Panc1 (cell line): ENCODE data around the gene ADSL.

Experiments used
- SIN3A ChIP-seq: IDR thresholded peaks from 2 replicates; pipeline ENCODE4 v1.6.1; 2012; ENCODE audit warnings: low read depth, mild to moderate bottlenecking, low read length, moderate library complexity, borderline replicate concordance; ENCODE audit not compliant: insufficient read depth
- TCF7L2 ChIP-seq: IDR thresholded peaks from 2 replicates; pipeline ENCODE4 v1.6.1; 2011; ENCODE audit warnings: mild to moderate bottlenecking, low read depth, low read length, inconsistent platforms
- TF ChIP-seq, protein P1 (sequence below): fragments of 450-650 bp; IDR thresholded peaks from 2 replicates; pipeline ENCODE4 v1.5.1; 2017; ENCODE audit warnings: mild to moderate bottlenecking

DNA sequence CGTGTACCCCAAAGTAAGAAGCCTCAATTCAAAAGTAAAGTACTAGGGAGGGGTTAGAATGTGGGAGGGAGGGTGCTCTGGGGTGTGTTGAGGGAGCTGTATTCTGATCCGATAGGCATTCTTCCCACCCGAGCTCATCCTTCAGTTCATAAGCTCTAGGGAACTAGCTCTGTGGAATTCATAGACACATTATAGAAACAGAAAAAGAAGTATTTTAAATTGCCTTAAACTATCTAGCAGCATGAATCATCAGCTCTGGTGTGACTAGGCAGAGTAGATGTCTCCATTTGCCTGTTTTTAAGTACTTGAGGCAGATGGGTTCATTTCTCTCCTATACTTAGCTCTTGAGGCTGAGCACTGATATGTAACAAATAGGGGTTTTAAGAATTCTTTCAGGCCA is 16.8 kb downstream of the ADSL start:
- TF ChIP-seq, protein P1, sequence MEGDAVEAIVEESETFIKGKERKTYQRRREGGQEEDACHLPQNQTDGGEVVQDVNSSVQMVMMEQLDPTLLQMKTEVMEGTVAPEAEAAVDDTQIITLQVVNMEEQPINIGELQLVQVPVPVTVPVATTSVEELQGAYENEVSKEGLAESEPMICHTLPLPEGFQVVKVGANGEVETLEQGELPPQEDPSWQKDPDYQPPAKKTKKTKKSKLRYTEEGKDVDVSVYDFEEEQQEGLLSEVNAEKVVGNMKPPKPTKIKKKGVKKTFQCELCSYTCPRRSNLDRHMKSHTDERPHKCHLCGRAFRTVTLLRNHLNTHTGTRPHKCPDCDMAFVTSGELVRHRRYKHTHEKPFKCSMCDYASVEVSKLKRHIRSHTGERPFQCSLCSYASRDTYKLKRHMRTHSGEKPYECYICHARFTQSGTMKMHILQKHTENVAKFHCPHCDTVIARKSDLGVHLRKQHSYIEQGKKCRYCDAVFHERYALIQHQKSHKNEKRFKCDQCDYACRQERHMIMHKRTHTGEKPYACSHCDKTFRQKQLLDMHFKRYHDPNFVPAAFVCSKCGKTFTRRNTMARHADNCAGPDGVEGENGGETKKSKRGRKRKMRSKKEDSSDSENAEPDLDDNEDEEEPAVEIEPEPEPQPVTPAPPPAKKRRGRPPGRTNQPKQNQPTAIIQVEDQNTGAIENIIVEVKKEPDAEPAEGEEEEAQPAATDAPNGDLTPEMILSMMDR, result no peak
- TF ChIP-seq TCF7L2 (no peak), SIN3A (no peak)
